ENCODE measurements around the gene ZER1. TPM values are rescaled to one million over a fixed set of nuclear protein-coding genes. Genes with fewer than 3 reads are reported as not detected.
"Not testable (repeated sequence)": the region's sequence is repeated elsewhere in the genome, so short reads cannot be mapped to it uniquely, and the experiment has no call there.

The ZER1 gene
- total and polyA plus RNA-seq, 7 donors, result 15.2 to 67.2 (median 54.8) TPM

GRCh38 chr9:128696923-128697707 is 74.6 kb downstream of the ZER1 start:
- 75 to 78% (median 77%) methylated on average over 8 of the region's 8 CpGs for WGBS, 3 donors
- DNase-seq, result no peak

DNA sequence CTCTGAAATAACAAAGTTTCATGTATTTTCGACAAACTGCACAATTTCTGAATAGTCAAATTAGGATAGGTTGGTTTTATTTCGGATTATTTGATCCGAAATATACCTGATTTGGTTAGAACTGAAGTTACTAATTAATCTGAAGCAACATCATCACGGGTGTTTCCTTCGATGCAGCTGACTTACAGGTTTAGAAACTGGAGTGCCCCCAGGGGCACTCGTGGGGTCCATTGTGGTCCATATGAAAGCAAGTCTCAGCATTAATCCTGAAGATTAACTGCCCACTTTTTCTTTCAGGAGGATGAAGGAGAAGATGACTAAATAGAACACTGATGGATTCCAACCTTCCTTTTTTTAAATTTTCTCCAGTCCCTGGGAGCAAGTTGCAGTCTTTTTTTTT is 77.4 kb downstream of the ZER1 start:
- peaks cover 11% of the 10 kb centered on the region for H3K4me1 ChIP-seq
- no peaks in the 10 kb centered on the region for H3K9me3 ChIP-seq
- no peak for ATAC-seq
- no peak overlapping the region for H3K4me3 ChIP-seq
- no peaks in the 10 kb centered on the region for H3K27me3 ChIP-seq (ENCODE audit: insufficient read depth in 3 of 3, low read length in 2 of 3)
- WGBS, 3 donors, result 74 to 84% (median 77%) methylated on average over 6 of the region's 6 CpGs
- TF ChIP-seq, protein P1, sequence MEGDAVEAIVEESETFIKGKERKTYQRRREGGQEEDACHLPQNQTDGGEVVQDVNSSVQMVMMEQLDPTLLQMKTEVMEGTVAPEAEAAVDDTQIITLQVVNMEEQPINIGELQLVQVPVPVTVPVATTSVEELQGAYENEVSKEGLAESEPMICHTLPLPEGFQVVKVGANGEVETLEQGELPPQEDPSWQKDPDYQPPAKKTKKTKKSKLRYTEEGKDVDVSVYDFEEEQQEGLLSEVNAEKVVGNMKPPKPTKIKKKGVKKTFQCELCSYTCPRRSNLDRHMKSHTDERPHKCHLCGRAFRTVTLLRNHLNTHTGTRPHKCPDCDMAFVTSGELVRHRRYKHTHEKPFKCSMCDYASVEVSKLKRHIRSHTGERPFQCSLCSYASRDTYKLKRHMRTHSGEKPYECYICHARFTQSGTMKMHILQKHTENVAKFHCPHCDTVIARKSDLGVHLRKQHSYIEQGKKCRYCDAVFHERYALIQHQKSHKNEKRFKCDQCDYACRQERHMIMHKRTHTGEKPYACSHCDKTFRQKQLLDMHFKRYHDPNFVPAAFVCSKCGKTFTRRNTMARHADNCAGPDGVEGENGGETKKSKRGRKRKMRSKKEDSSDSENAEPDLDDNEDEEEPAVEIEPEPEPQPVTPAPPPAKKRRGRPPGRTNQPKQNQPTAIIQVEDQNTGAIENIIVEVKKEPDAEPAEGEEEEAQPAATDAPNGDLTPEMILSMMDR (IDR thresholded peaks at IDR 0.05), result no peak
- no peak for DNase-seq
- H3K27ac ChIP-seq, result no peak overlapping the region
- peaks cover 0 to 62% of the 10 kb centered on the region in 2 donors for H3K36me3 ChIP-seq (ENCODE audit: insufficient read depth in 1 of 2, low read depth in 1 of 2)
- intact Hi-C loops (cut with DNase I), result no loop called here

More at GRCh38 chr9:128696923-128697707, 74.6 kb downstream of the ZER1 start:
- intact Hi-C loops (cut with DNase I), result no loop called here
- TF ChIP-seq, protein P1 (IDR thresholded peaks at IDR 0.05), result no peak
- no peak for ATAC-seq
- H3K36me3 ChIP-seq (ENCODE audit: insufficient read depth in 1 of 2, low read depth in 1 of 2), result peaks cover 0 to 49% of the 10 kb centered on the region in 2 donors
- no peaks in the 10 kb centered on the region for H3K27me3 ChIP-seq (ENCODE audit: insufficient read depth in 3 of 3, low read length in 2 of 3)
- H3K9me3 ChIP-seq, result no peaks in the 10 kb centered on the region
- no peaks in the 10 kb centered on the region for H3K4me1 ChIP-seq
- H3K4me3 ChIP-seq, result no peak overlapping the region
- no peak overlapping the region for H3K27ac ChIP-seq

DNA sequence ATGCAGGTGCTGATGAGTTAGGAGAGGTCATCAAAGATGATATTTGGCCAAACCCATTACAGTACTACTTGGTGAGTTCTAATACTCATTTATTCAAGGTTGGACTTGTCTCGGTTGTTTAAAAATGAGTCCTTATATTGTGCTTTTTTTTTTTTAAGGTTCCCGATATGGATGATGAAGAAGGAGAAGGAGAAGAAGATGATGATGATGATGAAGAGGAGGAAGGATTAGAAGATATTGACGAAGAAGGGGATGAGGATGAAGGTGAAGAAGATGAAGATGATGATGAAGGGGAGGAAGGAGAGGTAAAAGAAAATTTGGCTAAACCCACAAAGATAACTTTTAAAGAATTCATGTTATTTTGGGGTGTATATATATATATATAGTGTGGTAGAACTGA is 78.0 kb downstream of the ZER1 start:
- intact Hi-C loops (cut with DNase I); H3K9me3 ChIP-seq; H3K27ac ChIP-seq; H3K27me3 ChIP-seq (ENCODE audit: insufficient read depth in 3 of 3, low read length in 2 of 3); ATAC-seq; DNase-seq; H3K4me3 ChIP-seq: not testable (repeated sequence)
- Histone ChIP-seq H3K4me1 (peaks cover 11% of the 10 kb centered on the region), H3K36me3 (ENCODE audit: insufficient read depth in 1 of 2, low read depth in 1 of 2) (peaks cover 0 to 62% of the 10 kb centered on the region in 2 donors)
- 78 to 85% (median 82%) methylated on average over 3 of the region's 3 CpGs for WGBS, 3 donors

GRCh38 chr9:128690684-128691034 is 81.1 kb downstream of the ZER1 start:
- WGBS, 3 donors, result 17 to 19% (median 19%) methylated on average over 5 of the region's 5 CpGs
- H3K27ac ChIP-seq, result peak overlapping the region; percentile 66
- no peaks in the 10 kb centered on the region for H3K9me3 ChIP-seq
- TF ChIP-seq, protein P1 (IDR thresholded peaks at IDR 0.05), result no peak
- intact Hi-C loops (cut with DNase I), result no loop called here
- H3K4me1 ChIP-seq, result peaks cover 11% of the 10 kb centered on the region
- DNase-seq (no peak), ATAC-seq (no peak)
- peak overlapping the region; percentile 90 for H3K4me3 ChIP-seq
- H3K36me3 ChIP-seq (ENCODE audit: insufficient read depth in 1 of 2, low read depth in 1 of 2), result peaks cover 0 to 47% of the 10 kb centered on the region in 2 donors
- H3K27me3 ChIP-seq (ENCODE audit: insufficient read depth in 3 of 3, low read length in 2 of 3), result no peaks in the 10 kb centered on the region

DNA sequence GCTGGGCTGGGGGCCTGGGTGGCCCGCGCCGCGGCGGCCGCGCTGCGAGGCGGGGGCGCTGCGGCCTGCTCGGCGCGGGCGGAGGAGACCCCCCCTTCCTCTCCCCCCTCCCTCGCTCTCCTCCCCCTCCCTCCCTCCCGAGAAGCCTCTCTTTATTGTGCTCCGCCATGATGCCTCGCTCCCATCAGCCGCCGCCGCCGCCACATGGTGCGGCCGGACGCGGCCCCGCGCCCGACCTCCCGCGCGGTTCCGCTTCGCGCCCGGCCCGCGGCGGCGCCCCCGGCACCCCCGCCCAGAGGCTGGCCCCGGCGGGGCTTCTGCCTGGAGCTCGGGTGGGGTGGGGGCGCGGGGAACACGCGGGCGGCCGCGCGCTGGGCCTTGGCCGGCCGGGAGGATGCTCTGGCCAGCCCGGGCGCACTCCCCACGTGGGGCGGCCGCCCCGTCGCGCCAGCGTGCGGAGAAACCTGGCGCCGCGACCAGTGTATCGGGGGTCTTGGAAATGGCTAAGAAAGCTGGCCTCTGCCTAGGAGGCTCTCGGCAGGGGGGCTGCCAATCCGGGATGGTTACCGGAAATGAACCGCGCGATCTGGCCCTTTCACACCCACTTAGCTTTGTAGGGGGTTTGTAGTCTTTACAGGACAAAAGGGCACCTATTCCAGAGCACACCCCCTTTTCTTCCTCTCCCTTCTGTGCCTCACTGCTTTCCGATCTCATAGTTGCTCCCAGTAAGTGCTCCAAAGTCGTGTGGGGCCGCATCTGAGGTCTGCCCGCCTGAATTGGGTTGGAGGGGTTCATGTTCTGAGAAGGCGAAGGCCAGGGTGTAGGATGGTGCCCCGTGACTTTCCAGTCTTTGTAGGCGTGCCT is 81.7 kb downstream of the ZER1 start:
- H3K9me3 ChIP-seq, result no peaks in the 10 kb centered on the region
- H3K27me3 ChIP-seq (ENCODE audit: insufficient read depth in 3 of 3, low read length in 2 of 3), result no peaks in the 10 kb centered on the region
- H3K4me1 ChIP-seq, result peaks cover 11% of the 10 kb centered on the region
- intact Hi-C loops (cut with DNase I), result no loop called here
- ATAC-seq (no peak), DNase-seq (peak in 1 of 2 donors; percentile 67)
- H3K27ac ChIP-seq, result peak overlapping the region; percentile 66
- peaks cover 0 to 42% of the 10 kb centered on the region in 2 donors for H3K36me3 ChIP-seq (ENCODE audit: insufficient read depth in 1 of 2, low read depth in 1 of 2)
- TF ChIP-seq, protein P1 (IDR thresholded peaks at IDR 0.05), result no peak
- H3K4me3 ChIP-seq, result peak overlapping the region; percentile 90
- 1 to 2% (median 1%) methylated on average over 29 to 83 of the region's 83 CpGs for WGBS, 3 donors
